GM19372 (cell line): ENCODE results near the gene RBM33.

Experiments
- ATAC-seq: cut with Tn5 transposase; IDR thresholded peaks from one replicate; pipeline ENCODE4 v1.9.1; 2021; ENCODE audit warnings: mild to moderate bottlenecking, low read depth, moderate library complexity; ENCODE audit not compliant: unreplicated experiment

The RBM33 gene

DNA sequence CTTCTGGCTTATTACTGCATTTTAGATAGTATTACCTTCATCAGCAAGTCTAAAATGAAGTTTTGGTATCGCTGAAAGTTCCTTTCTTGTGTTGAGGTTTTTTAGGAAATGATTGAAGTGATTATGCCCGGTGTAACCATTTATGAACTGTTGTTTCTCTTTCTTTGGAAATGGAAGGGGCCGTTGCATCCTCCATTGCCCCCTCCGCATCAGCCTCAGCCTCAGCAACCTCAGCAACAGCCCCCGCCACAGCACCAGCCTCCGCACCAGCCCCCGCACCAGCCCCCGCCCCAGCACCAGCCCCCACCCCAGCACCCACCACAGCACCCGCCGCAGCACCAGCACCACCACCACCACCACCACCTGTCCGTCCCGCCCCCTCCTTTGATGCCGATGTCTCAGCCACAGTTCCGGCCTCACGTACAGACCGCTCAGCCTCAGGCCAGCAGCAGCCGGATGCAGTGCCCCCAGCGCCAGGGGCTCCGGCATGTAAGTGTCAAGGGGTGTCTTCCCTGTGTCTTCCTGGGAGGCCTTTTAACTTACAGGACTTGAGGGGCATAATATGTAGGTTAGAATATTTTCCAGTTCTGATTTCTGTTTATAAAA is 95.2 kb downstream of the RBM33 start:
- ATAC-seq: no peak

DNA sequence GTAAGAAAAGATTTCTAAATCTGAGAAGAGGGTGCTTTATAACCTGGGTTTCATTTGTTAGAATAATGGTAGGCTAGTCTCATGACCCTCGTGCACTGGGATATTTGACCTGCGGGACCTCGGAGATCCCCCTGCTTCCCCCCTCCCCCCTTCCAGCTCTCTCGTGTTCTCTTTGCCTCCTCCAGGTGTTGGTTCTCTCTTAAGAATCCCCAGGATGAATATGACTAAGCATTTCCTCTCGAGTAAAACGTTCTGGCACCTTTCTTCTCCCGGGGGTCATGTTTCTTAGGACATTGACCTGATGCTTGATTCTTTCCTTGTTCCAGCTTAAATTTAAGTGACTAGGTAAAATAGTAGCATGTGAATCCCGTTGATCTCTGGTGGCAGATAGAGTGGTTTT is 96.6 kb downstream of the RBM33 start:
- no peak for ATAC-seq

DNA sequence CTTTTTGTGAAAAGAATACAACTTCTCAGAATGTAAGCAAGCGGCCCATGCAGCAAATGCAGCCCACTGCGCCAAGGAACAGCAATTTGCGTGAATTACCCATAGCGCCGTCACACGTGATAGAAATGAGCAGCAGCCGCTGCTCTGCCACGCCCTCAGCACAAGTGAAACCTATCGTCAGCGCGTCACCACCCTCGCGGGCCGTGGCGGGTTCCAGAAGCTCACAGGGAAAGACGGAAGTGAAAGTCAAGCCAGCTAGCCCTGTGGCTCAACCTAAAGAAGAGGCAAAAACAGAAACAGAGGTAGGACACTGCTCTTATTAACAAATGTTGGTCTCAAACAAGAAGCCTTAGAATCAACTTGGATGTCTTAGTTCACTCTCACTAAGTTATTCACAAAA is 97.3 kb downstream of the RBM33 start:
- no peak for ATAC-seq

DNA sequence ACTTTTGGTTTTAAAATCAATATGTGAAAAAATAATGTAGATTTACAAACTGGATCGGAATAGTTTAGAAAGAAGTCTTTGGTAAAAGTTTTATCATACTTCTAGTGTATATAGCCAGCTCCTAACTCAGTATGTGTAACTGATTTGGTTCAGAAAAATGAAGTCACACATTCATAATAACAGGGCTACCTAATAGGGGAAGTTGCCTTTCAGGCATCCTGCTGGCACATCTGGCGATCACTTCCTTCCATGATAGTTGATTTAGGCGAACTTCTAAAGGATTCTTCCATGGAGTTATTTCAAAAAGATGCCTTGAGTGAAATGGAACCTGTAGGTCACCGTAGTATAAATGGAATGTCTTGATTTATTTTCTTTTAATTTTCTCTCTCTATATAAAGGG is 98.7 kb downstream of the RBM33 start:
- no peak for ATAC-seq

DNA sequence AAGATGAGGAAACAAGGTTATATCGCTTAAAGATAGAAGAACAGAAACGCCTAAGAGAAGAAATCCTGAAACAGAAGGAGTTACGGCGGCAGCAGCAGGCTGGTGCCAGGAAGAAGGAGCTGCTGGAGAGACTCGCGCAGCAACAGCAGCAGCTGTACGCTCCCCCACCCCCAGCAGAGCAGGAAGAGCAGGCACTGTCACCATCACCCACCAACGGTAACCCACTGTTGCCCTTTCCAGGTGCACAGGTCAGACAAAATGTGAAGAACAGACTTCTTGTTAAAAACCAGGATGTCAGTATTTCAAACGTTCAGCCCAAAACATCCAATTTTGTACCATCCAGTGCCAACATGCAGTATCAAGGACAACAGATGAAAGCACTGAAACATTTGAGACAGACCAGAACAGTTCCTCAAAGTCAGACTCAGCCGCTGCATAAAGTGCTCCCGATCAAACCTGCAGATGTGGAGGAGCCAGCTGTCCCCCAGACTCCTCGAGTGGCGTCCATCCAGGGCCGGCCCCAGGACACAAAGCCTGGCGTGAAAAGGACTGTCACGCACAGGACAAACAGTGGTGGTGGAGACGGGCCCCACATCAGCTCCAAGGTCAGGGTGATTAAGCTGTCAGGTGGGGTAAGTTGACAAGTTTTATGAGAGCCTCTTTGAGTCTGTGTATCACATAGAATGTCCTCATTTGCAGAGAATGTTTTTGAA is 100.7 kb downstream of the RBM33 start:
- no peak for ATAC-seq

DNA sequence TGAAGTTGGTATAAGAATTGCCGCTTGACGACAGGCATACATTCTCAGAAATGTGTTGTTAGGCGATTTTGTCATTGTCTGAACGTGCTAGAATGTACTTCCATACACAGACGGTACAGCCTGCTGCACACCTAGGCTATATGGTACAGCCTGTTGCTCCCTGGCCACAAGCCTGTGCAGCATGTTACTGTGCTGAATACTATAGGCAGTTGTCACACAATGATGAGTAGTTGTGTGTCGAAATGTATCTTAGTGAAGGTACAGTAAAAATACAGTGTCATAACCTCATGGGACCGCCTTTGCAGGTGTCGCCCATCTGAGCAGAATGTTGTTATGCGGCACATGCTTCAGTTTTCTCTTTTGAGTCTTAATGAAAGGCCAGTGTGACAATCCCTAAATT is 101.3 kb downstream of the RBM33 start:
- ATAC-seq: peak; percentile 25

DNA sequence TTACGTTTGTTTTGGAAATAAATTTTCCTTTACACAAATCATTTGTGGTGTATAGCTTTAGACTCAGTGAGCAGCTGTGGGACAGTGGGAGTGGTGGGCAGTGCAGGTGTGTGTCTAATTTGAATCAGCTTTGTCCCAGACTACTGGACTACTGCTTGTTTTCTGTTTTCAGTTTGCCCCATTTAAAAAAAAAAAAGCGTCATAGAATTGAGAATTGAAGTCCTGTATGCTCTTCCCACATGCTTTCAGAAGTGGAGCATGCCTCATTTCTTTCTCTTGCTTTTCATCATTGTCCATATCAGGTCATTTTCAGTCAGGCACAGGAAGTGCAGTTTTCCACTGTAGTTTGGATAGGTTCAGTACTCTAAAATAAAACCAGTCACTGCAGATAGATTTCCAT is 101.7 kb downstream of the RBM33 start:
- ATAC-seq: peak; percentile 67

DNA sequence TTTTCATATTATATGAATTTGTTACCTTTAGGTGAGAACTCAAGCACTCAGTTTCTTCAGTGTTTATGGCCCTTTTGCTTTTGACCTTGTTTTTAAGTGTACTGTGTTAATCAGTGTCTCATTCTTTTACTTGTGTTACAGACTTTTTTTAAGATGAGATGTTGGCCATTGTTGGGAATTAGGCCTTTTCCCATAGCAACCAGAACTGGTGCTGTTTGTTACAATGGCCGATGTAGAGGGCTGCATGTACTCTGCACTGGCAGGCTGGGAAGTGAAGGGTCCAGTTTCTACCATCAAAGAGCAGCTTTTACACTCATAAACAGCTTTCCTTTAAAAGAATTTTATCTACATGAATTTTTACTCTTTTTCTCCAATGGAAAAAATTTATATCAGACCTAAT is 102.7 kb downstream of the RBM33 start:
- ATAC-seq: no peak

DNA sequence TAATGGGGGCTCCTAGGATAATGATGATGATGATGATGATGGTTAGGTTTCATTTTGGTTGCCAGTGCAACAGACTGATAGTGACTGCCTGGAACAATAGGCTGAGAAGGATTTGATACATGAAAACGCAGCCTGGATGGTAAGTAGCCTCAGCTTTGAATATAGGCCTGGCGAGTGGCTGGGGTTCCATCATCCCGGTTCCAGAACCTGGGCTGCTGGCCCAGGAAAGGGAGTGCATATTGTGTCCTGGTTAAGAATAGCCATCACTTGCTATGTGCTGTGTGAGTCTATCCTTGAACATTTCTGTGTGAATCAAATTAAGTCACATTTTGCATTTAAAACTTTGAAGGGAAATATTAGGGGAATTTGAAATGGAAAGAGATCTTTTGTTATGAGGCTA is 105.1 kb downstream of the RBM33 start:
- ATAC-seq: no peak

DNA sequence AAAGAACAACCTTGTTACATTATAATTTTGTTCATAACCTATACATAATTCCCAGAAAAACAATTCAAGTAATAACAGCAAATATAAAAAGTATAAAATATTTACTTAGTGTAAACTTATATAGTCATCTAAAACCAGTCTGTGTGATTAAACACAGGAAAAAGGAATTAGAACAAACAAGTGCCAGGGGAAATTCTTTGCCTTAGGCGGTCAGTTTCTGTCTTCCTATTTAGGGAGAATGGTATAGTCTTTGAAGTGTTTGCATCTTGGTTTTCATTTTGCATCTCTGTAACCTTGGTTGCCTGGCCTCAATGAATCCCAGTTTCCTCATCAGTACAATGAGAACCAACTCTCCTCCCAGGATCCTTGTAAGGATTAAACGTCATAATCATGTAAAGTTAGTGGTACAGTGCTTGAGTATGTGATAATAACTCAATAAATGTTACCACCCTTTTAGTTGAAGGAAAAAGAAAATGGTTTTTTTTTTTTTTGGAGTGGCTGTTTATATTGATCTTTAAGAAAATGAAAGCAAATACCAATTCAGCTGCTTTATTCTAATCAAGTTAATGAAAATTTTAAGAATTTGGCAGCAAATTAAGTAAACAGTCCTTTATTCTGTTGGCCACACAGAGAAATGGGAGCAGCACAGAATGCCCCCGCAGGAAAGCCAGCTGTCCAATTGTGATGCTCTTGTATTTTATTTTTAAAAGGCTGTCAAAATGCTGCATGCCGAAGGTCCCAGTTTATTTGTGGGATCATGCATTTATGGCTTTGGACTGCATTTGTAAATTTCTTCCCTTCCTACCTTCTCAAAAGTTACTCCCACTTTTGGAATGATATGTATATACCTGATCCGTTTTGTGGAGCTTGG is 106.0 kb downstream of the RBM33 start:
- no peak for ATAC-seq

DNA sequence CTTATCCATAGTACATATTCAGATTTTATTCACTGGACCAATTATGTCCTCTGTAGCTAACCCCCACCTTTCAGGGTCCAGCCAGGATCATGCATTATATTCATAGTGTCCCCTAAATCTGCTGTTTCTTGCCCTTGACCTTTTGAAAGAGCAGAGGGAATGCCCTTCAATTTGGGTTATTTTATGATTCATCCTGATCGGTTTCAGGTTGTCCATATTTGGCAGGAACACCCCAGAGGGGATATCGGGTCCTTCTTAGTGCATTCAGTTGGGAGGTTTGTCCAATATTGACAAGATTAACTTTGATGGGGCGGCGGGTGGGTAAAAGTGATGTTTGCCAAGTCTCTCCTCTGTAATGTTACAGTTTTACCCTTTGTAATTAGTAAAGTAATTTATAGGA is 106.9 kb downstream of the RBM33 start:
- no peak for ATAC-seq

DNA sequence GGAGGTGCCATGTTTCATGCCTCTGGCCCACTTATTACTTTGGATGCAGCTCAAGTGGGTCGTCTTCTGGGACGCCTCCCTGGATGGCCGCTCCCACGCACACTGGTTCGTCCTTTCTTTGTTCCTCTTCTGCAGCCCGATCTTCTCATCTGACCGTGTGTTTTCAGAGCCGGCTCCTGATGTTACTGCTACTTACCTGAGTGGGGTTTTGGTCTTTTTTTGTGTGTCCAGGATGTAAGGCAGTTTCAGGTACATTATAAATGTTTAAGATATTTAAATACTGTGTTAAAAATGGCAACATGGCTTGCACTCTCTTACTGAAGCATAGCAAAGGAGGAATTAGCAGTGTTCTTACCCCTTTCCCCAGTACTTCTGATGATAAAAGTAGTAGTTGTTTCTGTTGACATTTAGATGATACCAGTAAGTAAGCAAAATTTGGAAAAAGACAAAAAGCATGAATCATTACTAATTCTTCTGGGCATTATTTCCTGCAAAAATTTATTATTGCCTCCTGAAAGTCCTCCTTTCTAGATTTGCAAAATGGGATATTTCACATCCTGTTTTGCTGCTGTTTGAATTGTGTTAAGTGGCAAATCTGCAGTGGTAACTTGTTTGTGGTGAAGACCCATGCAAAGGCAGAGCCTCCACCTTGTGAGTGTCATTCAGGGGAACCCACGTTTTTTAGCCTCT is 108.4 kb downstream of the RBM33 start:
- ATAC-seq: peak; percentile 53

DNA sequence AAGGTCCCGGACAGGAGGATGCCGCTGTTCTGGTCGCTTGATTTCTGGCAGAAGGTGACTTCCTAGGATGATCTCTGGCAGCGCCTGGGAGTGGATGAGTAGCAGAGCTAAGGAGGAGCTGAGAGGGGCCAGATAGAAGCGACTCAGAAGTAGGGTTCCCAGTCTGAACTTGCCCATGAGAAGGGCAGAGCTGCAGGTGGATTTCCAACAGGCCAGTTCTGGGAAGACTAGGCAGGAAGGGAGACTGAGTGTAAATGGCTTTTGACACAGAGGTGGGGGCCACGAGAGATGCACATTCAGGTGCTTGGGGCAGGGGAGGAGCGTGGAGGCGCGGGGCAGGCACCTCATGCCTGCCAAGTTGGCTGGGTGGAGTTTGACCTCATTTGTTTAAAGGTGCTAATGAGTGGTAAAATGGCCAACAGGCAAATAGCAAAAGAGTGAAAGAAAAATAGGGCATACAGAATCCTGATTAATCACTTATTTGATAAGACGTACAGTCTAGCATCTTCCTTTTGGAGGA is 109.0 kb downstream of the RBM33 start:
- no peak for ATAC-seq

DNA sequence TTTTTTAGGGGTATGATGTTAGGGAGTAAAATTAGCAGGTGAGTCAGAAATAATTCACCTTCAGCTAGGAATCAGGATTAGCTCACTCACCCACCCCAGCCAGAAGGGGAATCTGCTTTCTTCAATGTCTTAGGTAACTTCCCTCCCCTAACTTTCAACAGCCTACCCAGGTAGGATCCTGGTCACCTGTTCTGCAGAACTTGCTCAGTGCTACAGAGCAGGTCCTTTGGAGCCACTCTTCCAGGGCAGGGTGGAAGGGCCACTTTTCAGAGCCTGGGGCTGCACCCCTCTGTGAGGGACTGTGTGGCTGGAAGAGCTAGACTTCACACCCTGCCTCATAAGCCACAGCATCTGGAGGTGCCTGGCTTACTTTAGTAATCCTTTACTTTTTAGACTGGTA is 109.7 kb downstream of the RBM33 start:
- ATAC-seq: no peak

DNA sequence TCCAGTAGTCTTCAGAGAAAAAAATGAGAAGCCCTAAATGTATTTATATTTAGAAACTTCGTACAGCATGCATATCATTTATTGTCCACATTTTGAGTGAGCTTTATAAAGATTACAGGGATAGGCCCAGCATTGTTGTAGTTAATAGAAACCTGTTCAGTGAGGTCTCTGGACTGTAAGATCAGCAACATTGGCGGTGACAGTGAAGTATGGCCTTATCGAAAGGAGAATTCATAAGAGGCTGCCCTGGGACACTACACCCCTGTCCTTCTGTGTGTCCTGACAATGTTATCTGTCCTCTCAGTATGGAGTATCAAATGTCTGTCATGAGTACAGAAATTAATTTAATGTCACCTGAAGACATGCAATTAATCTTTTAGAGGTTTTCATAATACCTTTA is 110.6 kb downstream of the RBM33 start:
- ATAC-seq: no peak

DNA sequence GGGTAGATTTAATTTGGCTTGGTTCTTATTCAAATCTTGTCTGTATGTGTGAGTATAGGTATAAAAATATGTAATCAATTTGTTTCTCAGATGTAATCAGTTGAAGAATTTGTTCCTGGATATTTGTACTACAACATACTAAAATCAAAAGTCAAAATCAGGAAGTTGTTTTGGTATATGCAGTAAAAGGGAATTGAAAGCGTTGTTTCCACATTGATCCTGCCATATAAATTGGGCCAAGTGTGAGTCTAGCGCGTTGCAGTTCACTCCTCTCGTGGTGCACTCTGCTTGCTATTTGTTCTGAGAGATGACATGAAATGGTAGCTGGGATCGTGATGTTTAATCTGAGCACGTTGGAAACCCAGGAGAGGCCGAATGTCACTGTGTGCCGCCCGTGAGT is 111.9 kb downstream of the RBM33 start:
- ATAC-seq: no peak

DNA sequence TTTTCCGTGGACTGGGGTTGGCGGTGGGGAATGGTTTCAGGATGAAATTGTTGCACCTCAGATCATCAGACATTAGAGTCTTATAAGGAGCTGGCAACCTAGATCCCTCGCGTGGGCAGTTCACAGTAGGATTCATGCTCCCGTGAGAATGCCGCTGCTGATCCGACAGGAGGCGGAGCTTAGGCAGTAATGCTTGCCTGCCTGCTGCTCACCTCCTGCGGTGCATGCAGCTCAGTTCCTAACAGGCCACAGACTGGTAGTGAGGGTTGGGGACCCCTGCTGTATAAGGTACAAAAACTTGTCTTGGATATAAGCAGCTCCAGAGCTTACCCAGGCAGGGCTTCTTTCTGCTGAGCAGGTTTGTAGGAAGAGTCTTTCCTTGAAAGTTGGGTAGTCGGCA is 113.9 kb downstream of the RBM33 start:
- no peak for ATAC-seq

DNA sequence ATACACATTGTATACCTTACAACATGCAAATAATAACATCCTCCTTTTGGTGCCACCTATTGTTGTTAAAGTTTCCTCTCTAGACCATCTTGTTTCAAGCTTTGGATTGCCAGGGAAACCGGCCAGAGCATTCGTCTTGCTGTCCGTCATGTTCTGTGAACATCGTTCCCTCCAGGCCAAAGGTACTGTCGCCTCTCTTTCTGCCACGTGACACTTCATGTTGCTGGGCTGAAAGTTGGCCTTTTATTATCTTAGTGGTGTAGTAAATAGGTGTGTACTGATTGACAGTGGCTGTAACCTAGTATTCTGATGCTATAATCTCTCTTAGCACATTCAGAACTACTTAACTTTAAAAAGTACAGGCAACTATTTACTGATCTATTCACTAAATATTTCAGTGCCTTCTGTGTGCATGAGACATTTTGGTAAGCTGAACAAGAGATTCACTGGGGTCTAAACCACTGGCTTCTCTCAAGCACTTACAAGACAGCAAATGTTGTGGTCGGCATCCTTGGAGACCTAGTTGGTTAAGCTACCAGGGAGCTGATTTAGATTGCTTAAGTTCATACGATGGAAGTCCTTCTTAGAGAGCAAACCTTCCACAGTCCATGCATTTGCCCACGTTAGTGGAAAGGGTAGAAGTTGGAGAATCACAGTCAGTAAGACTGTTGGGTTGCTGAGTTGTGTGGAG is 115.4 kb downstream of the RBM33 start:
- no peak for ATAC-seq

DNA sequence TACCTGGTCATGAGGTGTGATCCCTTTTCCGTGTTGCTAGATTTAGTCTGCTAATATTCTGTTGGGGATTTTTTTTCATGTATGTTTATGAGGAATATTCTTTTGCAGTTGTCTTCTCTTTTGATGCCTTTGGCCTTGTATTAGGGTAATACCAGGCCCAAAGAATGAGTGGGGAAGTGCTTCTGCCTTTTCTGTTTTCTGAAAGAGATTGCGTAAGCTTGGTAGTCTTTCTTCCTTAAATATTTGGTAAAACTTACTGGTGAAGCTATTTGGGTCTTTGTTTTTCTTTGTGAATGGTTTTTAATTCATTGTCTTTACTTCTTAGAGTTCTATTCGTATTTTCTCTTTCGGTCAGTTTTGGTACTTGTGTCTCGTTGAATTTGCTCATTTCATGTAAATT is 116.7 kb downstream of the RBM33 start:
- no peak for ATAC-seq

DNA sequence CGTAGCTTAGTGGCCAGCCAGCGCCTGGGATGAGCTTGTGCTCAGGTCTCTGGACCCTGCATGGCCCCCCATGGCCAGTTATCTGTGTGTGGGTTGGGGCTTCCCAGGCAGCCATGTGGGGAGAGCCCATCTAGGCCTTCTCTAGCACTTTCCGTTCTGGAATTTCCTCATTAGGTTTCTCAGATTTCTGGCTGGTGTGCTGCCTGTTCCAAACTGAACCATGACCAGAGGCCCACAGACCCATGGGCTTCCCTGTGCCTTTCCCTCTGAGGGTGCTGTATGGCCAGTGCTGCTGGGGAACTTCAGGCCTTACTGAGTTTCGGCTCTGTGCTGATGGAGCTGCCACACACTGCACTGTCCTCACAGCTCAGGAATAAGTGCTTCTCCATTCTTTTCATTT is 117.6 kb downstream of the RBM33 start:
- no peak for ATAC-seq
